Hepatocyte (in vitro differentiated cells): ENCODE data around the gene ALG12. TPM values are rescaled to one million over a fixed set of nuclear protein-coding genes. Genes with fewer than 3 reads are reported as not detected.
"Not testable (repeated sequence)": the region's sequence is repeated elsewhere in the genome, so short reads cannot be mapped to it uniquely, and the experiment has no call there.

Experiments used
- DNase-seq: peaks from one replicate; pipeline ENCODE4 v3.0.0-alpha.2; 2016; ENCODE audit warnings: low spot score
- H2AFZ ChIP-seq: fragments of 200-600 bp; sonication (generic); 2 replicates; pipeline ENCODE4 v1.6.0; 2016; ENCODE audit warnings: antibody characterized with exemption, mild to moderate bottlenecking
- H3K27ac ChIP-seq: fragments of 200-600 bp; sonication (generic); 2 replicates; pipeline ENCODE4 v1.5.1; 2016; ENCODE audit warnings: mild to moderate bottlenecking
- H3K27me3 ChIP-seq: fragments of 200-600 bp; sonication (generic); 2 replicates; pipeline ENCODE4 v1.6.1; 2016
- H3K36me3 ChIP-seq: fragments of 200-600 bp; sonication (generic); replicated peaks from 2 replicates; pipeline ENCODE4 v1.5.1; 2016; ENCODE audit warnings: low read depth; ENCODE audit not compliant: insufficient read depth
- H3K4me1 ChIP-seq: fragments of 200-600 bp; sonication (generic); 2 replicates; pipeline ENCODE4 v1.5.1; 2016; ENCODE audit warnings: mild to moderate bottlenecking, moderate library complexity; ENCODE audit not compliant: insufficient read depth
- H3K4me2 ChIP-seq: fragments of 200-600 bp; sonication (generic); 2 replicates; pipeline ENCODE4 v1.6.0; 2016
- H3K4me3 ChIP-seq: fragments of 200-600 bp; sonication (generic); 2 replicates; pipeline ENCODE4 v1.5.1; 2016; ENCODE audit warnings: mild to moderate bottlenecking
- H3K79me2 ChIP-seq: fragments of 200-600 bp; sonication (generic); 2 replicates; pipeline ENCODE4 v1.6.0; 2017; ENCODE audit warnings: mild to moderate bottlenecking
- H3K9me2 ChIP-seq: fragments of 200-600 bp; sonication (generic); replicated peaks from 2 replicates; pipeline ENCODE4 v1.6.0; 2017; ENCODE audit warnings: mild to moderate bottlenecking; ENCODE audit not compliant: insufficient read depth
- H3K9me3 ChIP-seq: fragments of 200-600 bp; sonication (generic); 2 replicates; pipeline ENCODE4 v1.5.1; 2016; ENCODE audit warnings: low read depth, mild to moderate bottlenecking
- H4K20me1 ChIP-seq: fragments of 200-600 bp; sonication (generic); 2 replicates; pipeline ENCODE4 v1.6.0; 2016; ENCODE audit warnings: mild to moderate bottlenecking; ENCODE audit not compliant: insufficient read depth, poor library complexity, severe bottlenecking
- EZH2 ChIP-seq: fragments of 200-600 bp; sonication (generic); IDR thresholded peaks from 2 replicates; pipeline ENCODE4 v1.6.1; 2016; ENCODE audit warnings: antibody characterized with exemption, mild to moderate bottlenecking, borderline replicate concordance
- EZH2phosphoT487 ChIP-seq: fragments of 200-600 bp; sonication (generic); IDR thresholded peaks from one replicate; pipeline ENCODE4 v1.6.1; 2018; ENCODE audit warnings: antibody characterized with exemption, mild to moderate bottlenecking, low read depth, moderate library complexity; ENCODE audit not compliant: unreplicated experiment, severe bottlenecking
- WGBS: methylation state at CpG from one replicate; pipeline ENCODE4 v1.1.6; 2016; ENCODE audit warnings: low lambda C conversion rate; ENCODE audit errors: missing lambda C conversion rate; 5-methylcytosine and 5-hydroxymethylcytosine counted together
- polyA plus RNA-seq: library from polyadenylated mRNA; unstranded; fragments of >200 nt; fragmentation: Nextera tagmentation; extraction: Ambion mirVana; gene quantifications from 2 replicates; pipeline ENCODE4 v1.2.1, GENCODE V29; 2016
- total RNA-seq: library from RNA; depleted of rRNA; stranded (reverse); fragments of >200 nt; gene quantifications from 2 replicates; pipeline ENCODE4 v1.2.3, GENCODE V29; 2014
- TF ChIP-seq, protein P1 (sequence below): fragments of 200-600 bp; sonication (generic); IDR thresholded peaks from 2 replicates; pipeline ENCODE4 v1.5.1; 2016; ENCODE audit warnings: antibody characterized with exemption, mild to moderate bottlenecking; ENCODE audit not compliant: poor library complexity

Gene ALG12
- total and polyA plus RNA-seq, 2 experiments from 2014 or later = 30.8 to 69.6 TPM

DNA sequence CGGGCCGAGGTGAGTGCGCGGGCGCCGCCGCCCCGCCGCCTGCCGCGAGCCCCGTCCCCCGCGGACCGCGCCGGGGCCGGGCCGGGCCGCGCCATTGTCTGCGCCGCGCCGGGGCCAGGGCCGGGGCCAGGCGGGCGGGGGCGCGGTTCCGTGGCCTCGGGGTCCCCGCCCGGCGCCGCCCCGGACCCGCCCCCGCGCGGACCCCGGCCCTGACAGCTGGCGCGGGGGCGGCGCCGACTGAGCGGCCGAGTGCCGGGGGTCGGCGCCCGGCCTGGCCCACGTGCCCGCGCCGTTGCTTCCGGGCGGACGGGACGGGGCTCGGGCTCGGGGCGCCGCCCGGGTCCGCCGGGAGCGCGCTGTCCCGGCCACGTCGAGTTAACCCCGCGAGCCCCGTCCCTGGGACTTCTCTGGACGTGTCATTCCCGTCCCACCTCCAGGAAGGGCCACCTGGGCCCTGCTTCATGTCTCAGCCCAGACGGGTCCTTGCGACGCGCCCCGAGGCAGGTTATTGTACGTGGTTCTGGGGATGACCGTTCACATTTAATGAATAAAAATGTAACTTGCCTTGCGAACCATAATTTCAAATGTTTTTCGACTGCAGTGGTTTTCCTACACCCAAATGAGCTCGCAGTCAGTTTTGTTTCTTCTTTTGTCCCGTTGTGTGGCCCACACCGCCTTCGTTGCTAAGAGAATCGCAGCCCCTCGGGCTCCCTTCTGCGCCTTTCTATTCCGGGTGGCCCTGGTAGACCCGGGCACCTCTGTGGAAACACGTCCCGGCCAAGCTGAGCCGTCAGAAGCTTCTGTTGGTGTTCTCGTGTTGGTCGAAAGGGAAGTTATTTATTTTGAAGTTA lies 64.0 kb downstream of the ALG12 start:
- Histone ChIP-seq H3K9me3 (no peaks in the 10 kb centered on the region), H3K36me3 (no peaks in the 10 kb centered on the region), H3K4me2 (peak overlapping the region; percentile 100), H3K79me2 (peaks cover 49% of the 10 kb centered on the region), H4K20me1 (peaks cover 42% of the 10 kb centered on the region), H3K4me3 (peak overlapping the region; percentile 97), H3K9me2 (no peaks in the 10 kb centered on the region), H2AFZ (peak overlapping the region; percentile 69), H3K4me1 (peaks cover 32% of the 10 kb centered on the region), H3K27ac (peak overlapping the region; percentile 84), H3K27me3 (peaks cover 16% of the 10 kb centered on the region)
- TF ChIP-seq EZH2phosphoT487 (no peak), EZH2 (no peak)
- TF ChIP-seq, protein P1, sequence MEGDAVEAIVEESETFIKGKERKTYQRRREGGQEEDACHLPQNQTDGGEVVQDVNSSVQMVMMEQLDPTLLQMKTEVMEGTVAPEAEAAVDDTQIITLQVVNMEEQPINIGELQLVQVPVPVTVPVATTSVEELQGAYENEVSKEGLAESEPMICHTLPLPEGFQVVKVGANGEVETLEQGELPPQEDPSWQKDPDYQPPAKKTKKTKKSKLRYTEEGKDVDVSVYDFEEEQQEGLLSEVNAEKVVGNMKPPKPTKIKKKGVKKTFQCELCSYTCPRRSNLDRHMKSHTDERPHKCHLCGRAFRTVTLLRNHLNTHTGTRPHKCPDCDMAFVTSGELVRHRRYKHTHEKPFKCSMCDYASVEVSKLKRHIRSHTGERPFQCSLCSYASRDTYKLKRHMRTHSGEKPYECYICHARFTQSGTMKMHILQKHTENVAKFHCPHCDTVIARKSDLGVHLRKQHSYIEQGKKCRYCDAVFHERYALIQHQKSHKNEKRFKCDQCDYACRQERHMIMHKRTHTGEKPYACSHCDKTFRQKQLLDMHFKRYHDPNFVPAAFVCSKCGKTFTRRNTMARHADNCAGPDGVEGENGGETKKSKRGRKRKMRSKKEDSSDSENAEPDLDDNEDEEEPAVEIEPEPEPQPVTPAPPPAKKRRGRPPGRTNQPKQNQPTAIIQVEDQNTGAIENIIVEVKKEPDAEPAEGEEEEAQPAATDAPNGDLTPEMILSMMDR = no peak
- DNase-seq = peak; percentile 59
- WGBS = 2% methylated on average over 30 of the region's 101 CpGs

DNA sequence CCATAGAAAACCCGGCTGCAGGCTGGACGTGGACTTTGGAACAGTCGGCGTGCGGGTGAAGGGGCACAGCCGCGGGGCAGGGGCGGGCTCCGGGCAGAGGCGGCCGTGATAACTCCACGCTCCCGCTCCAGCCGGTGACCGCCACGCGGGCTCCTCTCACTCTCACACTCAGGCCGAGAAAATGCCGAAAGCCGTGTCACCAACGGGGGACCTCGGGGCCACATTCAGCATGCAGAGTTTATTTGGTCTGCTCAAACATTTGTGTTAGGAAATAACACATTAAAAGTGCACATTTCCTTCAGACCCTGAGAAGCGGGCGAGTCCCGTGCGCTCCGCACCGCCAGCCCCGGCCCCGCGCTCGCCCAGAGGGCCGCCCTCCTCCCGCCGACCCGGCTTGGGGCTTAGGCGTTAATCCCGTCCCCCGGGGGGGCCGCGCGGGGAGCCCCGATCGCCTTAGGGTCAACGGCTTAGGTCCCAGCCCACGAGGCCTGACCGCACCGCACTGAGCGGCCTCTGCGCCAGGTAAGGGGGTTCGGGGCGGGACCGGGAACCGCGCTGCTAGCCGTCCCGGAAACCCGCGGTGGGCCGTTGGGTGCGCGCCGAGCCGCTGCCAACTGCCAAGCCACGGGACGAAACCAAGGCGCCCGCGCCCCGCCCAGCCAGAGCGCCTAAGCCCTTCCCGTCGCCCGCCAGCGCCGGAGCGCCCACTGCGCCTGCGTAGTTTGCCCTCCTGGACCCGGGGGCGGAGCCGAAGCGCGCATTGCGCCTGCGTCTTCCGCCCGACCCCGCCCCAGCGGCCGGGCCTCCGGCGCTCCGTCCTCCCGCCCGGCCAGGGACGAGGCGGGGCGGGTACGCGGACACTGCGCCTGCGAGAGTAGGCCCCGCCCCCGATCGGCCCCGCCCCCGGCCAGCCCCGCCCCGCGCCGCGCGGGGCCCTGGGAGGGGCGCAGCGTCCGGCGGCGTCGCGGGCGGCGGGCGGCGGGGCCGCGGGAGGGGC lies 65.0 kb downstream of the ALG12 start, which contains the start of gene ZBED4:
ZBED4 (plus strand) TSS at position 947 of the 997 bp plus-strand sequence. CDS start 29,819 bp downstream, outside the sequence.
- DNase-seq = peak; percentile 99
- peaks cover 39% of the 10 kb centered on the region for H3K79me2 ChIP-seq
- H3K4me1 ChIP-seq = peaks cover 35% of the 10 kb centered on the region
- peaks cover 37% of the 10 kb centered on the region for H4K20me1 ChIP-seq
- peak within 1 kb of the TSS; percentile 89 for H2AFZ ChIP-seq
- 1% methylated on average over 74 of the region's 127 CpGs for whole genome bisulfite sequencing
- TF ChIP-seq, protein P1 = no peak
- no peak for TF ChIP-seq EZH2phosphoT487
- no peak for TF ChIP-seq EZH2
- H3K27ac ChIP-seq = peak within 1 kb of the TSS; percentile 95
- peaks cover 25% of the 10 kb centered on the region for H3K27me3 ChIP-seq
- no peaks in the 10 kb centered on the region for H3K36me3 ChIP-seq
- peak within 1 kb of the TSS; percentile 97 for H3K4me3 ChIP-seq
- no peaks in the 10 kb centered on the region for H3K9me2 ChIP-seq
- H3K9me3 ChIP-seq = no peaks in the 10 kb centered on the region
- peak within 1 kb of the TSS; percentile 100 for H3K4me2 ChIP-seq

DNA sequence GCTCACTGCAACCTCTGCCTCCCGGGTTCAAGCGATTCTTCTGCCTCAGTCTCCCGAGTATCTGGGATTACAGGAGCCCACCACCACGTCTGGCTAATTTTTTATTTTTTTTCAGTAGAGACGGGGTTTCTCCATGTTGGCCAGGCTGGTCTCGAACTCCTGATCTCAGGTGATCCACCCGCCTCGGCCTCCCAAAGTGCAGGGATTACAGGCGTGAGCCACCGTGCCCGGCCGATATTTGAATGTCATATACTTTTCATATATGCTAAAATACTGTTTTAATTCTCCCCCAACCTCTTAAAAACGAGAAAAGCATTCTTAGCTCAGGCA lies 65.7 kb downstream of the ALG12 start:
- H3K36me3 ChIP-seq, H3K9me2 ChIP-seq, DNase-seq, H3K9me3 ChIP-seq: not testable (repeated sequence)
- WGBS = 52% methylated on average over 13 of the region's 13 CpGs
- Histone ChIP-seq H3K4me1 (peaks cover 35% of the 10 kb centered on the region), H3K27ac (peak overlapping the region; percentile 95), H4K20me1 (peaks cover 31% of the 10 kb centered on the region), H3K4me2 (peak overlapping the region; percentile 89), H3K27me3 (peaks cover 31% of the 10 kb centered on the region), H3K79me2 (peaks cover 33% of the 10 kb centered on the region), H3K4me3 (peak overlapping the region; percentile 85), H2AFZ (peak overlapping the region; percentile 89)
